H1 (cell line): Measurements from ENCODE around the gene USH2A. TPM values are rescaled to one million over a fixed set of nuclear protein-coding genes. Genes with fewer than 3 reads are reported as not detected.

ENCODE experiments used
- CTCF ChIA-PET: fragments of 300-600 bp; sonication (Branson Sonifier 250); formaldehyde crosslinking; loops from one replicate; lab custom pipeline; 2021; ENCODE audit not compliant: partially characterized antibody; lab: Charles Lee
- POLR2A ChIA-PET: fragments of 300-600 bp; sonication (Branson Sonifier 250); formaldehyde crosslinking; loops from one replicate; lab custom pipeline; 2021; ENCODE audit warnings: inconsistent platforms; ENCODE audit not compliant: partially characterized antibody; lab: Charles Lee
- DNase-seq, 2 experiments: peaks; one replicate each; pipeline versions ENCODE4 v3.0.0 to v3.0.0-alpha.2; 2010 to 2022; ENCODE audit warnings: low spot score in 2 of 2, low read depth in 1 of 2, mixed read lengths in 1 of 2
- FAIRE-seq: peaks from 2 replicates; lab custom pipeline; 2011; peaks lifted over from hg19 to GRCh38; lab: Jason Lieb, UNC
- H2AFZ ChIP-seq: 2 replicates; pipeline ENCODE4 v1.8.1; 2012; ENCODE audit warnings: low read length, inconsistent platforms
- H2AK5ac ChIP-seq: 2 replicates; pipeline ENCODE4 v1.6.1; 2013; ENCODE audit warnings: low read depth, low read length
- H2BK120ac ChIP-seq: replicated peaks from 2 replicates; pipeline ENCODE3; 2013; ENCODE audit warnings: low read depth, low read length, inconsistent platforms
- H2BK12ac ChIP-seq: 2 replicates; pipeline ENCODE4 v1.6.1; 2013; ENCODE audit warnings: low read depth, low read length
- H2BK15ac ChIP-seq: 2 replicates; pipeline ENCODE4 v1.6.1; 2013; ENCODE audit warnings: low read length
- H2BK20ac ChIP-seq: 2 replicates; pipeline ENCODE4 v1.6.1; 2013; ENCODE audit warnings: low read length
- H2BK5ac ChIP-seq: 2 replicates; pipeline ENCODE4 v1.6.1; 2013; ENCODE audit warnings: low read depth, low read length
- H3K14ac ChIP-seq: 2 replicates; pipeline ENCODE4 v1.6.1; 2013; ENCODE audit warnings: inconsistent platforms; ENCODE audit not compliant: insufficient read length
- H3K18ac ChIP-seq: 2 replicates; pipeline ENCODE4 v1.6.1; 2013; ENCODE audit warnings: low read length; ENCODE audit errors: extremely low read depth
- H3K23ac ChIP-seq: 2 replicates; pipeline ENCODE4 v1.6.1; 2013; ENCODE audit warnings: inconsistent platforms; ENCODE audit not compliant: insufficient read length
- H3K23me2 ChIP-seq: 2 replicates; pipeline ENCODE4 v1.6.1; 2013; ENCODE audit warnings: low read depth, low read length
- H3K27ac ChIP-seq: 2 replicates; pipeline ENCODE4 v1.6.1; 2011; ENCODE audit warnings: low read depth, low read length, inconsistent platforms
- H3K27me3 ChIP-seq, 4 experiments: replicated peaks in 1 of 4; 1 replicate in 1 of 4; 2 replicates in 3 of 4; pipeline versions ENCODE4 v1.6.1 to v1.8.1; 2011 to 2013; ENCODE audit warnings: low read length in 3 of 4, mild to moderate bottlenecking in 3 of 4, inconsistent platforms in 2 of 4, mixed read lengths in 2 of 4, moderate library complexity in 1 of 4; ENCODE audit not compliant: control insufficient read depth in 3 of 4, insufficient read depth in 3 of 4; ENCODE audit errors: extremely low read depth in 1 of 4
- H3K36me3 ChIP-seq, 4 experiments: 2 replicates each; pipeline versions ENCODE4 v1.6.1 to v1.8.1; 2011 to 2013; ENCODE audit warnings: mild to moderate bottlenecking in 4 of 4, low read length in 3 of 4, moderate library complexity in 2 of 4, control low read depth in 1 of 4, inconsistent platforms in 1 of 4; ENCODE audit not compliant: insufficient read depth in 4 of 4, control insufficient read depth in 2 of 4
- H3K4ac ChIP-seq: replicated peaks from 2 replicates; pipeline ENCODE3; 2013; ENCODE audit warnings: low read length, low read depth, mixed read lengths, inconsistent platforms; ENCODE audit not compliant: insufficient read length
- H3K4me1 ChIP-seq, 4 experiments: replicated peaks in 1 of 4; 1 replicate in 1 of 4; 2 replicates in 3 of 4; pipeline versions ENCODE4 v1.6.1 to v1.8.1; 2011 to 2013; ENCODE audit warnings: low read length in 3 of 4, inconsistent platforms in 2 of 4, mixed read lengths in 1 of 4; ENCODE audit not compliant: insufficient read depth in 4 of 4, control insufficient read depth in 3 of 4
- H3K4me2 ChIP-seq, 2 experiments: 2 replicates each; pipeline versions ENCODE4 v1.6.1 to v1.8.1; 2011 to 2013; ENCODE audit warnings: low read depth in 2 of 2, low read length in 2 of 2, control low read depth in 1 of 2, inconsistent platforms in 1 of 2, mild to moderate bottlenecking in 1 of 2; ENCODE audit not compliant: insufficient read depth in 1 of 2
- H3K4me3 ChIP-seq, 4 experiments: fragments of 200-600, 300-600 bp in 1 of 4; sonication (generic), shearing (Covaris generic), sonication (Bioruptor Twin) in 1 of 4; 2 replicates each; pipeline versions ENCODE4 v1.5.1 to v1.8.1; 2011 to 2016; ENCODE audit warnings: low read length in 4 of 4, low read depth in 3 of 4, control low read depth in 2 of 4, inconsistent platforms in 2 of 4, mild to moderate bottlenecking in 2 of 4, mixed read lengths in 1 of 4, moderate library complexity in 1 of 4; ENCODE audit not compliant: insufficient read depth in 2 of 4; ENCODE audit errors: extremely low read depth in 1 of 4
- H3K56ac ChIP-seq: replicated peaks from 2 replicates; pipeline ENCODE3; 2013; ENCODE audit warnings: low read depth, mild to moderate bottlenecking, mixed read lengths, low read length, inconsistent platforms; ENCODE audit not compliant: insufficient read length
- H3K79me1 ChIP-seq: 2 replicates; pipeline ENCODE4 v1.6.1; 2013; ENCODE audit warnings: low read depth, low read length, control low read depth
- H3K79me2 ChIP-seq, 2 experiments: 2 replicates each; pipeline versions ENCODE4 v1.6.1 to v1.8.1; 2012 to 2013; ENCODE audit warnings: low read length in 2 of 2, mild to moderate bottlenecking in 2 of 2, inconsistent platforms in 1 of 2; ENCODE audit not compliant: insufficient read depth in 2 of 2, control insufficient read depth in 1 of 2
- H3K9ac ChIP-seq, 4 experiments: replicated peaks in 1 of 4; 1 replicate in 1 of 4; 2 replicates in 3 of 4; pipeline versions ENCODE4 v1.6.1 to v1.8.1; 2011 to 2013; ENCODE audit warnings: low read depth in 3 of 4, low read length in 3 of 4, control low read depth in 2 of 4, mild to moderate bottlenecking in 2 of 4, moderate library complexity in 2 of 4, inconsistent platforms in 1 of 4; ENCODE audit errors: extremely low read depth in 1 of 4
- H3K9me3 ChIP-seq, 2 experiments: 2 replicates each; pipeline versions ENCODE4 v1.6.1 to v1.8.1; 2012 to 2013; ENCODE audit warnings: mild to moderate bottlenecking in 2 of 2, moderate library complexity in 2 of 2, control low read depth in 1 of 2, inconsistent platforms in 1 of 2, low read depth in 1 of 2, low read length in 1 of 2, mixed read lengths in 1 of 2; ENCODE audit not compliant: insufficient read depth in 2 of 2
- H4K20me1 ChIP-seq, 2 experiments: replicated peaks in 1 of 2; 2 replicates each; pipeline versions ENCODE3 to v1.8.1; 2011 to 2013; ENCODE audit warnings: inconsistent platforms in 2 of 2, low read length in 2 of 2, mild to moderate bottlenecking in 1 of 2; ENCODE audit not compliant: insufficient read depth in 2 of 2, control insufficient read depth in 1 of 2
- H4K5ac ChIP-seq: 2 replicates; pipeline ENCODE4 v1.6.1; 2013; ENCODE audit warnings: low read length, low read depth, mixed read lengths, inconsistent platforms; ENCODE audit not compliant: insufficient read length
- H4K8ac ChIP-seq: 2 replicates; pipeline ENCODE4 v1.8.0; 2013; ENCODE audit warnings: mild to moderate bottlenecking, moderate library complexity, low read length, inconsistent platforms; ENCODE audit not compliant: insufficient read depth; ENCODE audit errors: extremely low read depth
- H4K91ac ChIP-seq: replicated peaks from 2 replicates; pipeline ENCODE3; 2013; ENCODE audit warnings: low read length, mixed read lengths, inconsistent platforms; ENCODE audit not compliant: insufficient read length
- BCL11A ChIP-seq, 2 experiments: IDR thresholded peaks; one replicate each; pipeline ENCODE4 v1.6.1; 2011; ENCODE audit warnings: low read depth in 2 of 2, low read length in 2 of 2, mild to moderate bottlenecking in 2 of 2
- EP300 ChIP-seq, 2 experiments: IDR thresholded peaks; 1 replicate in 1 of 2; 2 replicates in 1 of 2; pipeline ENCODE4 v1.6.1; 2011 to 2012; ENCODE audit warnings: low read depth in 2 of 2, low read length in 2 of 2, mild to moderate bottlenecking in 2 of 2, borderline replicate concordance in 1 of 2, inconsistent platforms in 1 of 2, moderate library complexity in 1 of 2
- GABPA ChIP-seq: IDR thresholded peaks from 2 replicates; pipeline ENCODE4 v1.6.1; 2011; ENCODE audit warnings: mild to moderate bottlenecking, low read length, moderate library complexity, borderline replicate concordance; ENCODE audit not compliant: insufficient read depth
- HDAC6 ChIP-seq: IDR thresholded peaks from one replicate; pipeline ENCODE4 v1.7.1; 2012; ENCODE audit warnings: low read depth, mild to moderate bottlenecking, inconsistent platforms, low read length, moderate library complexity
- RFX5 ChIP-seq: IDR thresholded peaks from 2 replicates; pipeline ENCODE4 v1.6.1; 2011; ENCODE audit warnings: low read depth, low read length, improper control_type of control experiment, borderline replicate concordance
- TEAD4 ChIP-seq: IDR thresholded peaks from 2 replicates; pipeline ENCODE4 v1.6.1; 2012; ENCODE audit warnings: low read depth, low read length, inconsistent platforms, mixed read lengths
- WGBS, 2 experiments: shearing (Covaris generic) in 1 of 2; methylation state at CpG; one replicate each; pipeline versions ENCODE4 v1.1.6 to v1.1.7; 2013 to 2015; ENCODE audit warnings: low lambda C conversion rate in 2 of 2, mixed read lengths in 2 of 2, inconsistent platforms in 1 of 2, low coverage in 1 of 2, missing lambda C conversion rate in 1 of 2; ENCODE audit not compliant: insufficient replicate concordance in 2 of 2, insufficient coverage in 1 of 2, insufficient read length in 1 of 2; ENCODE audit errors: extremely low coverage in 1 of 2, missing lambda C conversion rate in 1 of 2; 5-methylcytosine and 5-hydroxymethylcytosine counted together
- polyA plus RNA-seq, 7 experiments: library from polyadenylated mRNA; depleted of rRNA in 3 of 7; stranded (reverse) in 5 of 7; unstranded in 2 of 7; fragments of >200 nt in 5 of 7; fragments of 200-250 nt in 2 of 7; gene quantifications; 1 replicate in 5 of 7; 2 replicates in 1 of 7; 4 replicates in 1 of 7; pipeline versions ENCODE4 v1.2.1 to v1.2.3, GENCODE V29; 2011 to 2013; ENCODE audit warnings: missing spikeins in 2 of 7, mixed read lengths in 2 of 7
- total RNA-seq: library from RNA; stranded (reverse); fragmentation: NEBNext Ultra II Directional; extraction: Animal tissue kit (Norgen Biotek cat#: 25700); gene quantifications from 2 replicates; pipeline ENCODE4 v1.2.1, GENCODE V29; 2021

USH2A gene
- total and polyA plus RNA-seq, 2 of the 8 experiments (the other 6 are each of a cell fraction or from before 2014, with no cell fraction given), result 0.02 to 0.17 TPM

DNA sequence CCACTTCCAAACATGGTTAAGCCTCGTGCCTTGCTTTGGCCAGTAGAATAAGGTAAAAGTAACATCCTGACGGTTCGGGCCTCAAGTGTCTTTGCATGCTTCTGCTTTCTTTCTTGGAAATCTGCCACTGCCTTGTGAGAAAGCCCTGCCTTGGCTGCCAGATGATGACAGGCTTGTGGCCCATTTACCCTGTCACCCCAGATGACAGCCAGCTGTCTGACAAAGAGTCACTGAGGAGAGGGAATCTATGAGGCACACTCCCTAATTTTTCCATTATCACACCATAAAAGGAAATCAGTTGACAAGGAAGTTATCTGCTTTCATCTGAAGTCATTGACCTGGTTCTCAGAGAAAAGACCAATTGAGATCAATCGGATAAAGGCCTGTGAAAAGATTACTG lies 199.8 kb downstream of the USH2A start:
- no peak overlapping the region for H3K18ac ChIP-seq
- DNase-seq (no peak), FAIRE-seq (no peak)
- no peak overlapping the region for H3K27ac ChIP-seq
- no peak overlapping the region for H3K4me3 ChIP-seq
- no peak overlapping the region for H2BK12ac ChIP-seq
- H3K9me3 ChIP-seq, result no peaks in the 10 kb centered on the region
- no peaks in the 10 kb centered on the region for H3K36me3 ChIP-seq
- no peaks in the 10 kb centered on the region for H3K79me2 ChIP-seq
- H3K4me2 ChIP-seq, result no peak overlapping the region
- no peak overlapping the region for H2BK120ac ChIP-seq
- H3K23ac ChIP-seq, result no peak overlapping the region
- no peaks in the 10 kb centered on the region for H3K27me3 ChIP-seq
- no peak overlapping the region for H4K5ac ChIP-seq
- no peak overlapping the region for H2BK20ac ChIP-seq
- no peak overlapping the region for H2AFZ ChIP-seq
- H2BK5ac ChIP-seq, result no peak overlapping the region
- no peaks in the 10 kb centered on the region; a peak in 1 of 7 replicates for H3K4me1 ChIP-seq
- H2BK15ac ChIP-seq, result no peak overlapping the region
- H3K23me2 ChIP-seq, result no peaks in the 10 kb centered on the region; the same call in 1 of the 2 replicates
- no peak overlapping the region for H3K14ac ChIP-seq
- ChIA-PET CTCF (interaction anchor here (0.6 to 1.0 kb wide), 3 partner anchors 9 to 26 kb away, joined by 3 read pairs; no protein-coding TSS in a partner anchor), POLR2A (no interaction called here)
- H4K91ac ChIP-seq, result no peak overlapping the region
- H2AK5ac ChIP-seq, result no peak overlapping the region
- H4K8ac ChIP-seq, result no peak overlapping the region
- H3K9ac ChIP-seq, result no peak overlapping the region
- H4K20me1 ChIP-seq, result no peaks in the 10 kb centered on the region
- H3K79me1 ChIP-seq, result no peaks in the 10 kb centered on the region
- H3K4ac ChIP-seq, result no peak overlapping the region
- 79% methylated on average over 4 of the region's 4 CpGs; no CpG with 5 or more reads in 1 of the 2 experiments for WGBS, 2 experiments
- H3K56ac ChIP-seq, result no peak overlapping the region
- TF ChIP-seq RFX5, result no peak
- TF ChIP-seq GABPA, result no peak
- TF ChIP-seq EP300 (IDR thresholded peaks at IDR 0.05; ENCODE audit: borderline replicate concordance in 1 of 2, low read depth in 2 of 2, low read length in 2 of 2), result no peak
- no peak for TF ChIP-seq HDAC6
- no peak for TF ChIP-seq TEAD4
- no peak for TF ChIP-seq BCL11A (IDR thresholded peaks at IDR 0.05; ENCODE audit: low read depth in 2 of 2, low read length in 2 of 2)
